NCI-H2196 (cell line): ENCODE results near the gene PLCB1.

ENCODE experiments used
- DNase-seq: peaks from one replicate; lab custom pipeline; 2025; ENCODE audit not compliant: unreplicated experiment; lab: John Stamatoyannopoulos, UW

PLCB1 gene

DNA sequence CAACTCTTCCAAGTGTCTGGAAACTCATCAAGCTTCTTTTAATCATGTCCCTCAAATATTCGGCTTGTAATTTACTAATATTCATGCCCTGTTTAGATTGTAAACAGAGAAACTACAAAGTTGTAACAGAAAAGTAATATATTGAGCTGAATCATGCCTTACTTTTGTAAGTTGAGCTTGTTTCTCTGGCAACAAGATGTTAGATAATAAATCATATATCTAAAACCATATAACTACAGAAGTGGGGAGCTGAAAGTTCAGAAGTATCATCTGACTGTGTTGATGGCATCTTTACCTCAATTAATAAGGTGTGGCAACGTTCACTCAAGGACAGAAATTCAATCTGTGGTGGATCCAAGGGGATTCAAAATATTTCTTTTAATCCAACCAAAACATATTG lies 263.9 kb downstream of the PLCB1 start:
- DNase-seq: no peak

DNA sequence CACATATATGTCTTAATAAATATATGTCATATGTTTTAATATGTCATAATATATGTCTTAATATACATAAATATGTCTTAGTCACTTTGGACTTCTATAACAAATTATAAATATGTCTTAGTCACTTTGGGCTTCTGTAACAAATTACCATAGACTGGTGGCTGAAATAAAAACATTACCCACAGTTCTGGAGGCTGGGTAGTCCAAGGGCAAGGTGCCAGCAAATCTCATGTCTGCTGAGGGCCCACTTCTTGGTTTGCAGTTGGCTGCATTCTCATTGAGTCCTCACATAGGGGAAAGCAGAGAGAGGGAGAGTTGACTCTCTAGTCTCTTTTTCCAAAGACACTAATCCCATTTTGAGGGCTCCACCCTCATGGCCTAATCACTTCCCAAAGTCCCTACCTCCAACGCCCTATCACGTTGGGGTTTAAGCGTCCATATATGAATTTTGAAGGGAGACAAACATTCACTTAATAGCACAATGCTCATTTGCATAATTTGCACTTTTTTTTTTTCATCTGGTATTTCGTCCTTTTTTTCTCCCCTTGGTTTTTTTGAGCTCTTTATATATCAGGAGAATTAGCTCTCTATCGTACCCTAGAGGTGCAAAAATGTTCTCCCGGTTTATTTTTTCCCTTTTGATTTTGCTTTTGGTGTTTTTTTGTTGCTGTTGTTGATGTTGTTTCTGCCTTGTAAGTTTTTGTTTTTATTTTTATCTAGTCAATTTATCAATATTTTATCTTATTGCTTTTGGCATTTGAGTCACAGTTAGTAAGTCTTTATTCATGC lies 266.4 kb downstream of the PLCB1 start:
- no peak for DNase-seq

DNA sequence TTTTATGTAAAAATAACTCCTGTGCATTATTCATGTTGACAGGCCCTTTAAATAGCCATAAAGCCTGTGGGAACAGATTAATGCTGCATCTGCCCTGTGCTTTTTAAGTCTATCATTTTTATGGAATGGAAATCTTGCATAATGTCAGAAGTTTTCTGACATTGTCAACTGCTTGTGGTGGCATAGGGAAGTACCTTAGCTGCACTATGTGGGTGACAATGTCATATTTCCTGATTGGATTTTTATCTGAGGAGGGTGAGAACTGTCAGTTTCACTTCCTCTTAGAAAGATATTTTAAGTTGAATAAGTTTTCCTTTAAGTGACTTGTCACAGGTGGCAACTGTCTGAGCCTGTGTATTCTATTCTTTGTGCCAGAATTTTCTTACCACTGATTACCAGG lies 267.9 kb downstream of the PLCB1 start:
- no peak for DNase-seq

DNA sequence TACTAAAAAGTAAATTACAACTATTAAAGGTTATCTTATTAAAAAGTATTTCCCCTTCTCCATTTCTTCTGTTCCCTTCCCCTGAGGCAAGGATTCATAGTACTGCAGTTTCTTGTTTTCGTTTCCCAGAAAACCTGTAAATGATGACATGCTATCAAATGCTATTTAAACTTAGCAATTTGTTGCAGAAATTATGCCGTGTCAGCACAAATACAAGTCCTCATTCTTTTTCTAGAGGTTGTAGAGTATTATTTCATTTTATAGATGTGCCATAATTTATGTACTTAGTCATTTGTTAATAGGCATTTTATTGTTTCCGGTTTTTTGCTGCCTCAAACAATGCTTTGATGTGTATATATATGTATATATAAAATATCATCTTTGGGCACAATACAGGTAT lies 268.4 kb downstream of the PLCB1 start:
- DNase-seq: no peak

DNA sequence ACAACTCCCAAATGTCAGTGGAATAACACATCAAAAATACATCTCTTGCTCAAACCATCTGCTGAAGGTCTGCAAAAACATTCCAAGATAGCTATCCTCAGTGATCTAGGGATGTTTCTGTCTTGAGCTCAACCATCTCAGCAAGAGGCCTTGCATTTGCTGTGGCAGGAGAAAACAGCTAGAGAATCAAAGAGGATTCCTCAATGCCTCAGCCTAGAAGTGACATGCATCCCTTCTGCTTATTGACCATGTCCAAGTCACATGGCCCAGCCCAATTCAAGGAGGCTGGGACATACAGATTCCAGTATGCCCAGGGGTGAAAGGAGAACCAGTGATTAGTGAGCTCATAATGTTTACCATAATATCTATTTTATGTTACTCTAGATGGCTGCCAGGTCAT lies 269.5 kb downstream of the PLCB1 start:
- DNase-seq: no peak

DNA sequence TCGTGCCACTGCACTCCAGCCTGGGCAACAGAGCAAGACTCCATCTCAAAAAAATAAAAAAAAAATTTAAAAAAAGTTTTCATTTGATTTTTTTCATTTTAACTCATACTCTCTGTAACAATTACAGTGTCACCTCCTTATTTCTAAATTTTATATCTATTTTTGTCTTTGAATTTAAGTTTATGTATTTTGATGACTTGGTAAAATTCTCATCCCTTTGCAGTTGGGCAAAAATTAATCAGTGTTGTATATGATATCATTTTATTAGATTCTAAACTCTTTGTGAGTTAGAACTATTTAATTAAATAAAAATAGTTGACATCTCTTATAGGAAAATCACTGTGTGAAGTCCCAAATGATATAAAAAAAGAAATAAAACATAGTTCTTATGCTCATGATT lies 270.7 kb downstream of the PLCB1 start:
- DNase-seq: no peak

DNA sequence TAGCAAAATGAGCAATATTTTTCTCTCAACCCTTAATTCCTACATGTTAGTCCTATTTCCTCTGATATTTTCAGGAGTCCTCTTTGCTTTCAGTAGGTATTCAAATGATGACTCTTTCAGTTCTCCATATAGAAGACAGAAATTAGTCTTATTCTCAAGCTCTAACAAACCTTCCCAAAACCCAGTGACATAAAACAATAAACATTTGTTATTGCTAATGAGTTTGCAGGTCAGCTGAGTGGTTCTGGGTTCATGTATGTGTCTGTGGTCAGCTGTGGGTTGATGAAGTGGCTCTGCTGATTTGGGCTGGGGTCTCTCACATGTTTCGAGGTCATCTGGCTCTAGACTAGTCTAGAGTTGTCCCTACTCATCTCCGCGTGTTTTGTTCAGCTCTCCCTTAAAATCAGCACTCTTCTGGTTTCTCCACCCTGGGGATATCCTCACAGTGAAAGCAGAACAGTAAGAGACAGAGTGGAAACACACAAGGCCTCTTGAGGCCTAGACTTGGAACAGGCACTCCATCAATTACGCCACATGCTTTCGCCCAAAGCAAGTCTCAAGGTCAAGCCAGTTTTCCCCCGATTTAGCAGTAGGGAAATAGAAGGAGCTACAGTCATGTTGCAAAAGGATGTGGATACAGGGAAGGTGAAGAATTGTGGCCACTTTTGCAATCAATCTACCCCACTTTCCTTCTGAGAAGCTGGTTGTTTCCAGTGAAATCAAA lies 273.0 kb downstream of the PLCB1 start:
- DNase-seq: no peak

DNA sequence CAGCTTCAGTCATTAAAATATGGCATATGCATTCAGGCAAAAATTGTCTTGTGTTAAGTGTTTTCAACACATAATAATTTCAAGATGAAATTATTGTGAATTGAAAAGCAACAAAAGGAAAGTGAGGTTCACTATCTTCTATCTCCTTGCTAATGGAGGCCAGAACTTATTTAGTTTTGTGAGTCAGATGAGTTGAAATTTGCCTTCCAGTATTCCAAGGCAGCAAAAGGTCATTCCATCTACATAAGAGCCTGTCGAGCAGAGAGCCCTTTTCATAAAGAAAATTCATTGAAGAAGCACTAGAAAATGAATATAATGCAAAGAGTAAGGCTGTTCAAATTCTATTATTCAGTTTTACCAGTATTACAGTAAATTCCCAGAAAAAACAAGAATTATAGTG lies 274.3 kb downstream of the PLCB1 start:
- DNase-seq: no peak

DNA sequence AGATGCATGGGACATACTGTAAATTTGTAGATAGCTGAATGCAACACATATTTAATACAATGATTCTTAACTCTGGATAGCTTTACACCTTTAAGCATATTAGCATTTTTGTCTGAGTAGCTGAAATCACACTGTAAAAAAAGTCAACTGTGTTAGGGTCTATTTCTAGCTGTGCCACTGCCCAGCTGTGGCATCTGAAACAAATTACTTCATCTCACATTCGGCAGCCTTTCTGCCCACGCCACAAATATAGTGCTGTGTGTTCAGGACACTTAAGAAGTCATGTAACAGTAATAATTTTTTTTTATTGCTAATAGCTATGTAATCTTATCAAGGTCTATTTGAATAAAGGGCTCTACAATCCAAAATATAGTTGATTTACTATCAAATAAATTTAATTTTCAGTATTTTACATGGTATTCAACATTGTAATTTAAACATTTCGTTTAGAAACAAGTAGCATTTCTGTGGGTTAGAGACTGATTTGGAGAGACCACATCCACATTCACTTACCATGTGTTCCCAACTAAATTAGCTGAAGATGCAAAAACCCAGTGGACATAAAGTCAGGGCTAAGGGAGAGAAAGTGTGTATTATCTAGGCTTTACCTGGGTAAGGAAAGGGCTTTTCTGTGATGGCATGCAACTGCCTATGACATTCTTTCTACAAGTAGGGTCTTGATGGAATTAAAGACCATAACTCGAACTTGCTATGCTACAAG lies 276.7 kb downstream of the PLCB1 start:
- DNase-seq: no peak

DNA sequence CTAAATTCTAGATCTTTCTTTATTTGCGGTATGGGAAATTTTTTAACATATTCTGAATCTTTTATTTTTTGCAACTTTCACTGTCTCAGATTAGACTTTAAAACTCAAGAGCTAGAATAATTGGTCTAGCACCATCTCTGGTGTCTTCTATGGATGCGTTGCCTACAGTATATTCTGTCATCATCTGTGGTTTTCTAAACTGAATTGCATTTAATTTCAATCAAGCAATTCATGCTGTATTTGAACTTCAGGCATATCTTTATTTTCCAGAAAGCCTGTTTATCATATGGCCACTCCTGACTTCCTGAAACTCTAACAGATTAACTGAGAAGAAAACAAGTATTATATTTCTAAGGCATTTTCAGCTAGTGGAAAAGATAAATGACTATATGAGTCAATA lies 281.6 kb downstream of the PLCB1 start:
- DNase-seq: no peak

DNA sequence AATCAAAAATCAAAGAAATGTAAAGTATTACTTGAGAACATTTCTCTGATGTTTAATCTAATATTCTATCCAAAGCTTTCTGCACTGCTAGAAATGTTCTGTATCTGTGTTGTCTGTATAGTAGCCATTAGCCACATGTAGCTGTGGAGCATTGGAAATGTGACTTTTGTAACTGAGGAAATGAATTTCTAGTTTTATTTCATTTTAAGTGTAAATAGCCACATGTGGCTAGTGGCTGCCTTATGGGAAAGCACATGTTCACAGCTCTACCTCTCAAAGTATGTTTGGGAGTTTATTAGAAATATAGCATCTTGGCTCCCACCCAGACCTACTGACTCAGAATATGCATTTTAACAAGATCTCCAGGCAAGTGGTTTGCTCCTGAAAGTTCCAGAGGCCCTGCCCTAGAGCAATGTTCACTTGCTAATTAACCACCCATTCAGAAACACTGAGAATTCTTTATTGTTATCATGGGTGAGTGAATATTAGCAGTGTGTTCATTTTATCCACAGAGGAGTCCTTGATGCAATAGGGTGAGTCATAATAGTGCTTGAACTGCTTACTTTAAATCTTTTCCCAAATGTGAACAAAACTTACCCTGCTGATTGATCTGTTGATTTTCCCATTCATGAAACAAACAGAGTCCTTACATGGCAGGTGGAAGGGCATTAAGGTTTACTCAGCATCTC lies 282.7 kb downstream of the PLCB1 start:
- DNase-seq: peak; percentile 13

DNA sequence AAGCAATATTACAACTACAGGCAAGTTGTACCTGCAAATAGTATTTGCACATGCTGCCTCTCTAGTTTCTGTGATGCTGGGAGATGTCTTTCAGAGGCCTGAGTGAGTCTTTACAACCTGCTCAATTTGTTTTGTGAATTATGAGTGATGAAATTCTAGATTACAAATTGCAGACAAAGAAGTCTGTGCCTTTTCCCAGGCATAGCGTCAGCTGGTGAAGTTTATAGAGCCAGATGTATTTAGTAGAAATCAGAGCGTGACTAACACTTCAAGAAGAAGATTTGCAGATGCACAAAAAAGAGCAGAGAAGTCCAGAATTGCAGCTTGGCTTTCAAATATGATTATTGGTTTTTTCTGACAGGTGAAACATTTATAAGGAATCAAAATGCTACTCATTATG lies 289.9 kb downstream of the PLCB1 start:
- no peak for DNase-seq

DNA sequence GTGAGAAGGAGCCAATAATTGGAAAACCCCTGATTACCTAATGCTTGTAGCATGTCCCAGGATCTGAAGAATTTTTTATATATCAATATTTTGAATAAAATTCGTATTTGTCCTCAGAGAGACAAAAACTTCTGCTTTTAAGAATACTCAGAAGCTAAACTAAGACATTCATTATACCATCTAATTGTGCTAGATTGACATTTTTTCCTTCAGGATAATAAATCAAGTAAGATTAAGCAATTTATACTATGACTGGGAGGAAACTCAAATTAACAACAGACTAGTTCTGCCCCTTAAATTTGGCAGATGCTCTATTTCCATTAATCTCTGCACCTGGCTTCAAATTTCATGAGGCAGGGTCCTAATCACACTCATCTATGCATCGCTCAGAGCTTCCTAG lies 291.4 kb downstream of the PLCB1 start:
- DNase-seq: no peak

DNA sequence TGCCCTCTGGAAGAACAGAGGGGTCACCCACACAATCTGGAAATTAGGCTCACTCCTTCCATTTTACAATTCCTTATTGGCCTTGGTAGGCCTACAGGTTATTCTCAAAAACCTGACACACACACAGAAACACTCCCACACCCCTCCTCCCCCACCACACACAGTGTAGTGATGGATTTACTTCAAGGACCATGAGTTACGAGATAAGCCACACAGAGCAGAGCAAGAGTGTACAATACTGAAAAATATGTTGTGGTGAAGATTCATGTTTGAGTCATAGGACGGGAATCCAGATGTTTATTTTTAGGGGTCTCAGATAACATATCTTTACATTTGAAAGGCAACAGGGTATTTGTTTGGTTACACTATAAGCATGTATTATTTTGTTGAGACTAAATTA lies 291.9 kb downstream of the PLCB1 start:
- no peak for DNase-seq

DNA sequence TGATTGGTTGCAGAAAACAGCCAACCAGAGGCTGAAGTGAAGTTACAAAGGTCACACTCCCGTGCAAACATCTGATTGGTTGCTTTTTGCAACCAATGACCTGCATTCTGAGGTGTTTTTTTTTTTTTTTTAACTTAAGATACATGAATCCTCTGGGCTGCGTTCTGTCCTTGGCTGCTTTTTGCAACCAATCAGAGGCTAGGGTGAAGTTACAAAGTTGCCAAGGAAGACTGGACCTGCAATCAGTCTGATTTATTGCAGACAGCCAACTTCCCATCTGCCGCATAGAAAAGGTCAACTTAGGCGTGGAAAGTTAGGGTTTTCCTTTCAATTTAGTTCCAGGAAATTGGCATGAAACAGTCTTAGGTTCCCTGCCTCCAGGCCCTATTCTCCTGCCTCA lies 292.9 kb downstream of the PLCB1 start:
- no peak for DNase-seq

DNA sequence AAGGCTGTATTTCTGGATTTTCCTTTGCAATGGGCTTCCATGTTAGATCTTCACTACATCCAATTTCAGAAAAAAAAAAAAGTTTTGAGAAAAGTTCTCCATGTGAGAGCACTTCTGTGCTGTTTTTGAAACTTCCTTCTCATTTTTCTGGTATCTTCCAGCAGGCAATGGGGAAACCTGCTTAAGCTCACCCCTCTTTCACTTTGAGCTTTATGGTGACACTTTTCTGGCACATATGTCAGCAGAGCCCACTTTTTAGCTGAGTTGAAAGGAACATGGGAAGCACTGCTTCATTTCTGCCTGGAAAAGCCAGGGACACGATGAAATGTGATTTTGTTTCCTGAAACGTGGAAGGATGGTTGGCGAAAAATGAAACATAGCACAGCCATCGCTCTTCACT lies 293.7 kb downstream of the PLCB1 start:
- no peak for DNase-seq

DNA sequence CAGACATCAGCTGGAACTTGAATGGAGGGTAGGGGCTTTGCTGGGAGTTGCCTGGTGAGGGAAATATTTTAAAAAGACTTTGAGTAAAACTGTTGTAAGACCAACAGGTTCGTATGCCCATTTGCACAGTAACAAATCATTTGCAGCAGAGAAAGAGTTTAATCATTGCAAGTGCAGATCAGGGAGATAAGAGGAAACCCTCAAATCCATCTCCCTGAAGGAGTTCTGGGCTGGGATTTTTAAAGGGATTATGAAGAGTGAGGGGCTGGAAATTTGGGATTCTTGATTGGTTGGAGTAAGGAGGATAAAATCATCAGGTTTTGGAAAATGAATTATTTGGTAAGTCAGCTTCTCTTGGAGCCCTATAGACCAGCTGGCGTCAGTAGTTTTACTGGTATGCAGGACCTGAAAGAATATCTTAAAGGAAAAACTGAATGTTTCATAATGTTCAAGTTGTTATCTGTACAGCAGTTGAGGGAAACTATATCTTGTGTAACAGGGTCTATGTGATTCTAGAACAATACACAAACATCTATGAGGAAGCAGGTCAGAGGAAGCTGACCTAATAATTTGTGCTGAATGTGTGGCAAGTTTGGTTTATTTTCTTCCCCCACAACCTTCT lies 295.5 kb downstream of the PLCB1 start:
- no peak for DNase-seq

DNA sequence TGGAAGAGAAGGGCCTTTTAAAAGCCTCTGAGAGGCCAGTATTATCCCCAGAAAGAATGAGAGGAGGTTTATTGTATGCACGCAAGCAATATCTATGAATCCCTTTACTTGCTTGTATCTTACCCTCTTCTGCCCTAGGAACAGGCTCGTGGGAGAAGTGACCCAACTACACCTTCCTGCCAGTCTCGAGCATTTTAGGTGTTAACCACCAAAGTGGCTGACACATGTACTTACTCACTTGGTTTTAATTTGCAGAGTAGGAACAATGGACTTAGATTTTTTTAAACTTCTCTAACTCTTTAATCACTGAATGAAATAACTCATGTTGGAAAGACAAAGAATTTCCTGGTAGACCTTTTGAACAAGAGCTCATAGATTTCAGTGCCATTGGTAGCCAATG lies 296.9 kb downstream of the PLCB1 start:
- no peak for DNase-seq

DNA sequence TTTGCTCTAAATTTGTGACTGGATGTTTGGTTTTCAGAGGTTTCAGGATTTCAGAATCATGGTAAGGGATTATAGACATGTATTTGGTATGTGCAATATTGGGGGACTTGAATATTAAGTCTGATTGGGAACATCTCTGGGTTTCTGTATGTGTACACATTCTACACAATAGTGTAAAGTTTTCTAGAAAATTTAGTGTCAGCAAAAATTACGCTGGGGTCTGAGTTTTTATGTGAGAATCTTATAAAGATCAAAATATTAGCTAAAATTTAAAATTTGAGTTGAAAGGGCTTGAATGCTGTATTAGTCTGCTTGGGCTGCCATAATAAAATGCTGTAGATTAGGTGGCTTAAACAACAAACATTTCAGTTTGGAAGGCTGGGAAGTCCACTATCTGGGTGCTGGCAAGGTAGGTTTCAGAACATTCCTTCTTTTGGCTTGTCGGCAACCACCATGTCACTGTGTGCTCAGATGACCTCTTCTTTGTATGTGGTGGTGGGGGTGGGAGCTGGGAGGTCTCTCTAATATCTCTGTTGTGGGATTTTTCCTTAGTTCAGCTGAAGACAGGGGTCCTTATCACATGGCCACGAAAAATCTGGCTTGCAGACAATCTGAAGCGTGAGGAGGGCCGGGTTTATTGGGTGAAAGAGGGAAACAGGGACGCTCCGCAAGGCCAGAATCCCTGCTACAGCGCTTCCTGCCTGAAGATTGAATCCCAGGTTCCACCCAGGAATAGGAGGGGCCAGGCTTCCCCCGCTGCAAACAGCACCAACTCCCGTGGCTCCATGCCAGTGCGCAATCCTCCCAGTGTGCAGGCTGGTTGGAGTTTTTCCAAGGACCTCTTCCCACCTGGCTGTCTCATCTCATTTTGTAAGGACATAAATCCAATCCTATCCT lies 299.7 kb downstream of the PLCB1 start:
- peak; percentile 77 for DNase-seq
